ENCODE data around the gene PTTG1IP2. TPM values are rescaled to one million over a fixed set of nuclear protein-coding genes. Genes with fewer than 3 reads are reported as not detected.

Gene PTTG1IP2
- polyA plus RNA-seq, 3 donors, result not detected

- H3K4me1 Mint-ChIP-seq, result no peaks in the 10 kb centered on the region
- Histone ChIP-seq H2AFZ (ENCODE audit: insufficient read depth, low read depth, low read length, poor library complexity, severe bottlenecking) (no peak overlapping the region), H3K79me2 (ENCODE audit: insufficient read depth, low read length) (no peaks in the 10 kb centered on the region), H3K4me3 (replicated peaks in 1 of 3; ENCODE audit: low read depth in 2 of 3, low read length in 3 of 3) (no peak overlapping the region), H3K4me2 (replicated peaks; ENCODE audit: extremely low read depth, low read length, poor library complexity, severe bottlenecking) (no peak overlapping the region), H3K27ac (ENCODE audit: low read depth in 1 of 2, low read length in 2 of 2) (no peak overlapping the region), H3K4me1 (ENCODE audit: control insufficient read depth in 1 of 2, insufficient read depth in 2 of 2, low read length in 2 of 2) (no peaks in the 10 kb centered on the region), H3K9ac (ENCODE audit: insufficient read depth, low read length, poor library complexity, severe bottlenecking) (no peak overlapping the region), H3K27me3 (ENCODE audit: control insufficient read depth in 2 of 2, insufficient read depth in 2 of 2, low read length in 2 of 2) (no peaks in the 10 kb centered on the region), H3K9me3 (replicated peaks in 1 of 2; ENCODE audit: control insufficient read depth in 1 of 2, insufficient read depth in 1 of 2, low read length in 2 of 2) (no peaks in the 10 kb centered on the region), H4K20me1 (ENCODE audit: insufficient read depth, low read length) (no peaks in the 10 kb centered on the region), H3K36me3 (replicated peaks in 1 of 2; ENCODE audit: control insufficient read depth in 1 of 2, insufficient read depth in 2 of 2, low read length in 2 of 2) (no peaks in the 10 kb centered on the region)
- H3K4me3 Mint-ChIP-seq, result no peak overlapping the region
- WGBS (ENCODE audit: insufficient coverage), result 66% methylated on average over 3 of the region's 6 CpGs
- peaks cover 0 to 2% (median 0%) of the 10 kb centered on the region in 7 donors for H3K9me3 Mint-ChIP-seq
- peaks cover 0 to 2% (median 0%) of the 10 kb centered on the region in 3 donors for H3K27me3 Mint-ChIP-seq (ENCODE audit: low read depth in 3 of 3)
- no peak for TF ChIP-seq CTCF (IDR thresholded peaks at IDR 0.05)
- H3K36me3 Mint-ChIP-seq, result no peaks in the 10 kb centered on the region
- DNase-seq, result no peak
- intact Hi-C loops (cut with micrococcal nuclease), result no loop called here
- H3K27ac Mint-ChIP-seq, result peak overlapping the region in 1 of 7 donors; percentile 46
These were observed 16.4 kb downstream of the PTTG1IP2 start for GRCh38 chr7:90485734-90486316.

GRCh38 chr7:90487808-90488207 is 18.4 kb downstream of the PTTG1IP2 start:
- H4K20me1 ChIP-seq (ENCODE audit: insufficient read depth, low read length), result no peaks in the 10 kb centered on the region
- no peaks in the 10 kb centered on the region for H3K27me3 ChIP-seq (ENCODE audit: control insufficient read depth in 2 of 2, insufficient read depth in 2 of 2, low read length in 2 of 2)
- no peak overlapping the region for H3K4me3 Mint-ChIP-seq
- no peak overlapping the region for H3K4me2 ChIP-seq (replicated peaks; ENCODE audit: extremely low read depth, low read length, poor library complexity, severe bottlenecking)
- no peak for TF ChIP-seq CTCF (IDR thresholded peaks at IDR 0.05)
- H3K27ac Mint-ChIP-seq, result no peak overlapping the region
- H3K27me3 Mint-ChIP-seq (ENCODE audit: low read depth in 3 of 3), result peaks cover 0 to 2% (median 1%) of the 10 kb centered on the region in 3 donors
- no peak for DNase-seq
- H3K9me3 ChIP-seq (replicated peaks in 1 of 2; ENCODE audit: control insufficient read depth in 1 of 2, insufficient read depth in 1 of 2, low read length in 2 of 2), result no peaks in the 10 kb centered on the region
- H3K4me1 Mint-ChIP-seq, result no peaks in the 10 kb centered on the region
- no peaks in the 10 kb centered on the region for H3K36me3 Mint-ChIP-seq
- H3K4me1 ChIP-seq (ENCODE audit: control insufficient read depth in 1 of 2, insufficient read depth in 2 of 2, low read length in 2 of 2), result no peaks in the 10 kb centered on the region
- no peaks in the 10 kb centered on the region for H3K36me3 ChIP-seq (replicated peaks in 1 of 2; ENCODE audit: control insufficient read depth in 1 of 2, insufficient read depth in 2 of 2, low read length in 2 of 2)
- H3K79me2 ChIP-seq (ENCODE audit: insufficient read depth, low read length), result no peaks in the 10 kb centered on the region
- intact Hi-C loops (cut with micrococcal nuclease), result no loop called here
- H2AFZ ChIP-seq (ENCODE audit: insufficient read depth, low read depth, low read length, poor library complexity, severe bottlenecking), result no peak overlapping the region
- H3K4me3 ChIP-seq (replicated peaks in 1 of 3; ENCODE audit: low read depth in 2 of 3, low read length in 3 of 3), result no peak overlapping the region
- no peak overlapping the region for H3K27ac ChIP-seq (ENCODE audit: low read depth in 1 of 2, low read length in 2 of 2)
- H3K9ac ChIP-seq (ENCODE audit: insufficient read depth, low read length, poor library complexity, severe bottlenecking), result no peak overlapping the region
- no CpG with 5 or more reads among the region's 2 CpGs for WGBS (ENCODE audit: insufficient coverage)
- H3K9me3 Mint-ChIP-seq, result peaks cover 0 to 5% (median 0%) of the 10 kb centered on the region in 7 donors

Measured in CD14-positive monocyte (primary cell).